ENCODE data around the gene GNAT2.

GRCh38 chr1:109630898-109631512 is 11.6 kb upstream of the GNAT2 start:
- TF ChIP-seq POLR2AphosphoS5 (IDR thresholded peaks at IDR 0.05): no peak
- no peak for TF ChIP-seq CTCF (IDR thresholded peaks at IDR 0.05)
- no peak for TF ChIP-seq EP300 (IDR thresholded peaks at IDR 0.05; ENCODE audit: low read depth)
- no peak for TF ChIP-seq POLR2A (IDR thresholded peaks at IDR 0.05)
